OCI-LY7 (cell line): ENCODE data around the gene GRIN3B. TPM values are rescaled to one million over a fixed set of nuclear protein-coding genes. Genes with fewer than 3 reads are reported as not detected.

Source experiments
- BruUV-seq: library from RNA; stranded (reverse); fragments of 400-500 nt; replicated peaks from 2 replicates; lab custom pipeline; 2021; lab: Mats Ljungman, UMichigan
- CTCF ChIA-PET: fragments of 300-600 bp; sonication (Branson Sonifier 250); formaldehyde crosslinking; loops from one replicate; lab custom pipeline; 2022; ENCODE audit warnings: antibody characterized with exemption; ENCODE audit not compliant: unreplicated experiment; lab: Charles Lee
- POLR2A ChIA-PET: fragments of 300-600 bp; sonication (Branson Sonifier 250); formaldehyde crosslinking; loops from one replicate; lab custom pipeline; 2022; ENCODE audit warnings: antibody characterized with exemption; lab: Charles Lee
- DNase-seq: peaks from one replicate; pipeline ENCODE4 v3.0.0-alpha.2; 2015; ENCODE audit warnings: low spot score
- H2AFZ ChIP-seq: fragments of 200-600 bp; sonication (generic), shearing (Covaris generic); 2 replicates; pipeline ENCODE4 v1.6.1; 2014; ENCODE audit warnings: mild to moderate bottlenecking, antibody characterized with exemption, low read length, moderate library complexity
- H3K27ac ChIP-seq: fragments of 200-600 bp; sonication (generic); 2 replicates; pipeline ENCODE4 v1.5.1; 2014; ENCODE audit warnings: mixed run types, low read depth, mild to moderate bottlenecking, moderate library complexity, low read length, inconsistent platforms; ENCODE audit not compliant: poor library complexity, severe bottlenecking
- H3K36me3 ChIP-seq: fragments of 200-600 bp; sonication (generic); 2 replicates; pipeline ENCODE4 v1.6.1; 2014; ENCODE audit warnings: mild to moderate bottlenecking, antibody characterized with exemption, low read length, moderate library complexity, mixed read lengths; ENCODE audit not compliant: insufficient read depth
- H3K4me1 ChIP-seq: fragments of 200-600 bp; sonication (generic); 2 replicates; pipeline ENCODE4 v1.5.1; 2014; ENCODE audit warnings: mild to moderate bottlenecking, low read length; ENCODE audit not compliant: insufficient read depth, poor library complexity, severe bottlenecking
- H3K4me2 ChIP-seq: fragments of 200-600 bp; sonication (generic); 2 replicates; pipeline ENCODE4 v1.6.1; 2014; ENCODE audit warnings: mild to moderate bottlenecking, low read length
- H3K4me3 ChIP-seq: fragments of 200-600 bp; sonication (generic); 2 replicates; pipeline ENCODE4 v1.5.1; 2014; ENCODE audit warnings: mild to moderate bottlenecking, low read depth, low read length; ENCODE audit not compliant: poor library complexity, severe bottlenecking
- H3K79me2 ChIP-seq: fragments of 200-600 bp; sonication (generic); 2 replicates; pipeline ENCODE4 v1.6.1; 2016; ENCODE audit warnings: low read depth, mild to moderate bottlenecking, low read length, moderate library complexity, mixed read lengths; ENCODE audit not compliant: insufficient read depth
- H3K9me2 ChIP-seq: fragments of 200-600 bp; sonication (generic); 2 replicates; pipeline ENCODE4 v1.6.1; 2016; ENCODE audit warnings: mild to moderate bottlenecking, low read length, mixed read lengths; ENCODE audit not compliant: insufficient read depth
- H3K9me3 ChIP-seq: fragments of 200-600 bp; sonication (generic); 2 replicates; pipeline ENCODE4 v1.6.1; 2014; ENCODE audit warnings: mild to moderate bottlenecking, mixed run types, low read length, mixed read lengths
- H4K20me1 ChIP-seq: fragments of 200-600 bp; sonication (generic); 2 replicates; pipeline ENCODE4 v1.6.1; 2014; ENCODE audit warnings: mild to moderate bottlenecking, antibody characterized with exemption, low read length, moderate library complexity, mixed read lengths; ENCODE audit not compliant: insufficient read depth
- CTCF ChIP-seq: fragments of 200-600 bp; sonication (generic); conservative IDR thresholded peaks from 2 replicates; pipeline ENCODE4 v1.5.1; 2014; ENCODE audit warnings: mild to moderate bottlenecking, antibody characterized with exemption, low read length, moderate library complexity, mixed read lengths
- EZH2phosphoT487 ChIP-seq: fragments of 200-600 bp; sonication (generic); IDR thresholded peaks from 2 replicates; pipeline ENCODE4 v1.6.1; 2018; ENCODE audit warnings: low read depth, borderline replicate concordance, mild to moderate bottlenecking, mixed run types, antibody characterized with exemption, low read length, moderate library complexity, mixed read lengths
- intact Hi-C: fragments of 100-400 bp; cut with micrococcal nuclease; formaldehyde crosslinking; loops from one replicate; pipeline ENCODE4 v1.10.0; 2022; ENCODE audit not compliant: unreplicated experiment
- total RNA-seq, 2 experiments: library from RNA; depleted of rRNA in 1 of 2; stranded (reverse); fragments of >200 nt in 1 of 2; shearing (Covaris generic) in 1 of 2; gene quantifications; 2 replicates each; pipeline ENCODE4 v1.2.3, GENCODE V29; 2014 to 2022

GRIN3B gene
- total RNA-seq, 2 experiments from 2014 or later, result not detected

GRCh38 chr19:988510-988909, 11.7 kb upstream of the GRIN3B start:
- no peak overlapping the region for H3K27ac ChIP-seq
- DNase-seq, result no peak
- POLR2A ChIA-PET, result no interaction called here
- TF ChIP-seq CTCF, result no peak
- TF ChIP-seq EZH2phosphoT487, result no peak
- no TSS peak for BruUV-seq
- no peaks in the 10 kb centered on the region for H3K9me2 ChIP-seq
- H3K4me1 ChIP-seq, result peaks cover 16% of the 10 kb centered on the region
- H3K4me2 ChIP-seq, result no peak overlapping the region
- intact Hi-C loops, result no loop called here
- no peaks in the 10 kb centered on the region for H4K20me1 ChIP-seq
- H3K36me3 ChIP-seq, result peaks cover 58% of the 10 kb centered on the region
- CTCF ChIA-PET, result no interaction called here
- H2AFZ ChIP-seq, result no peak overlapping the region
- H3K9me3 ChIP-seq, result no peaks in the 10 kb centered on the region
- no peak overlapping the region for H3K4me3 ChIP-seq
- H3K79me2 ChIP-seq, result peaks cover 9% of the 10 kb centered on the region; the same call in 1 of the 2 replicates

- no peak overlapping the region for H2AFZ ChIP-seq
- H3K4me2 ChIP-seq, result no peak overlapping the region
- no peak overlapping the region for H3K4me3 ChIP-seq
- H3K9me2 ChIP-seq, result no peaks in the 10 kb centered on the region
- H3K36me3 ChIP-seq, result peaks cover 64% of the 10 kb centered on the region
- no peak for TF ChIP-seq EZH2phosphoT487
- peak; percentile 54 for TF ChIP-seq CTCF
- DNase-seq, result no peak
- POLR2A ChIA-PET, result no interaction called here
- intact Hi-C loops, result no loop called here
- peaks cover 11% of the 10 kb centered on the region for H3K4me1 ChIP-seq
- no peak overlapping the region for H3K27ac ChIP-seq
- H4K20me1 ChIP-seq, result no peaks in the 10 kb centered on the region
- BruUV-seq, result no TSS peak
- H3K79me2 ChIP-seq, result peaks cover 6% of the 10 kb centered on the region; the same call in 1 of the 2 replicates
- no peaks in the 10 kb centered on the region for H3K9me3 ChIP-seq
- CTCF ChIA-PET, result no interaction called here
Observed at GRCh38 chr19:989381-990081, 10.7 kb upstream of the GRIN3B start.

GRCh38 chr19:990119-990571, 10.1 kb upstream of the GRIN3B start:
- no peaks in the 10 kb centered on the region for H3K9me2 ChIP-seq
- H2AFZ ChIP-seq, result no peak overlapping the region
- H3K27ac ChIP-seq, result no peak overlapping the region
- no peak overlapping the region for H3K4me2 ChIP-seq
- H3K36me3 ChIP-seq, result peaks cover 67% of the 10 kb centered on the region
- H3K9me3 ChIP-seq, result no peaks in the 10 kb centered on the region
- no peak for DNase-seq
- CTCF ChIA-PET, result no interaction called here
- H4K20me1 ChIP-seq, result no peaks in the 10 kb centered on the region
- POLR2A ChIA-PET, result interaction anchor here (0.6 kb wide), 1 partner anchor 189 kb away, joined by 3 read pairs; no protein-coding TSS in a partner anchor
- peaks cover 6% of the 10 kb centered on the region for H3K4me1 ChIP-seq
- intact Hi-C loops, result no loop called here
- no peak overlapping the region for H3K4me3 ChIP-seq
- no TSS peak for BruUV-seq
- H3K79me2 ChIP-seq, result peaks cover under 1% of the 10 kb centered on the region; the same call in 1 of the 2 replicates
- TF ChIP-seq CTCF, result no peak
- TF ChIP-seq EZH2phosphoT487, result no peak
